ENCODE data around the gene SAMD4B.
"Not testable (repeated sequence)": the region's sequence is repeated elsewhere in the genome, so short reads cannot be mapped to it uniquely, and the experiment has no call there.

Gene SAMD4B

GRCh38 chr19:39310558-39311311, 31.5 kb upstream of the SAMD4B start:
- no peak for DNase-seq

- no peak for DNase-seq
These were observed 28.0 kb upstream of the SAMD4B start for GRCh38 chr19:39314016-39314728.

DNA sequence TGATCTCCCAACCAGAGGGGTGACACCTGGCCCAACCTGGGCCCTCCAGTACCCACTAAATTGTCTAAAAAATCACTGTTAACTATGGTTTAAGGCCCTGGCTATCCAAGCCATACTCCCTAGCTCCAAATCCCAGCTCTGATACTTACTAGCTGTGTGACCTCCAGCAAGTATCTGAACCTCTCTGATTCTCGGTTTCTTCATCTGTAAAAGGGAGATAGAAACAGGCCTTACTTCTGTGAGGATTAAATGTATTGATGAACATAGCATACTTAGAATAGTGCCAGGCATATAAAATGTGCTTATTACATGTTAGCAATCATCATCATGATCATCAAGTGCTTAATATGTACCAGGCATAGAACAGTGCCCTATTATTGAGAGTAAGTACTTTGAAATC, 26.3 kb upstream of the SAMD4B start:
- DNase-seq: no peak

DNA sequence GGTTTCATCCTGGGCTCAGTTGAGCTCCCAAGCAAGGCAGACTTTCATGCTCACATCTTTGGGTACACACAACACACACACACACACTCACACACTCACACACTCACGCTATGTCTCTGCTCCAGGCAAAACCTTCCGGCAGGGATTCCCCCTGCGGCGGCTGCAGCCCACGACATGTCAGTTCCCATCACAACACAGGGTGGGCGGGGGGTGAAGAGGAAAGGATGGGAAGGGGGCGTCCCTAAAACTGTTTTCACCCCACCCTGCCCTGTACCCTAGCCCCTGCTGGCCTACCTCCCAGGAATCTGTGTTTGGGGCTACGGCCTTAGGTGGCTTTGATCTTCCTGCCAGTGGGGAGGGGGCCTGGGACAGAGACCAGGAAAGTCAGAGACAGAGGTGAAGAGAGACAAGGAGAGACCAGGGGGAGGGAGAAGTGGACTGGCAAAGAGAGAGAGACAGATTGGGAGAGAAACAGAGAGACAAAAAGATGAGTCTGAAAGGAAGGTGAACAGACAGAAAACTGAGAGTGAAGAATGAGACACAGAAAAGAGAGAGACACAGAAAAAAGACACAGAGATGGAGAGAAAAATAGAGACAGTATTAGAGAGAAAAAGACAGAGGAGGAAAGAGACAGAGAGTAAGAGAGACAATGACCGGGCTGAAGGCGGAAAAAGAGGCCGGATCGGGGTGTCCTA, 25.4 kb upstream of the SAMD4B start:
- no peak for DNase-seq

DNA sequence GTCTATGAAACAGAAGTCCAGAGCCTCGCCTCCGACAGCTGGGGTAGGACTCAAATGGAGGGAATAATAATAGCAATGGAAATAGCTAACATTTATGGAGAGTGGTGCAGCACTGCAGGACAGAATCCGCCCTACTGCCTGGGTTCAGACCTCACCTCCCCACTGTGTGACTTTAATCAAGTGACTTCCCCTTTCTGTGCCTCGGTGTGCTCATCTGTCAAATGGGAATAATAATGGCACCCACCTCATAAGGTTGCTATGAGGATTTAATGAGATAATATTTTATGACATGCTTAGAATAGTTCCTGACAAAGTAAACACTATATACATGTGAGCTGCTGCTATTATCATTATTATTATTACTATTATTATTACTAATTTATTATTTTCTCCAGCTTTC, 24.7 kb upstream of the SAMD4B start:
- no peak for DNase-seq

GRCh38 chr19:39318071-39318470, 24.1 kb upstream of the SAMD4B start:
- no peak for DNase-seq

- no peak for DNase-seq
These were observed 23.5 kb upstream of the SAMD4B start for GRCh38 chr19:39318690-39319089.

GRCh38 chr19:39319098-39319891, 22.9 kb upstream of the SAMD4B start:
- DNase-seq: no peak

DNA sequence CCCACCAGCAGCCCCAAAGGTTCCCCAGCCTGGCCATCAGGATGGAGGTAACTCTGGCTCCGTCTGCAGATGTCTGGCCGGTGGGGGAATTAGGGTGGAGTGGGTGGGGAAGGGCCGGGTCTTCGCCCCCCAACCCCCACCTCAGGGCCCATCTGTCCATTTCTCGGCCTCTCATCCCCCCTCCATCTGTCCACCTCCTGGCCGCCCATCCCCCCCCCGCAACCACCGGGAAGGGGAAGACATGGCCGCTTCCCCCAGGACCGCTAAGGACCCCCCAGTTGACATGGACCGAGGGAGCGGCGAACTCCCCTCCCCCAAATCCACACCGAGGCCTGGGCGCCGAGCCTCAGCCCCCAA, 22.4 kb upstream of the SAMD4B start:
- DNase-seq: no peak

DNA sequence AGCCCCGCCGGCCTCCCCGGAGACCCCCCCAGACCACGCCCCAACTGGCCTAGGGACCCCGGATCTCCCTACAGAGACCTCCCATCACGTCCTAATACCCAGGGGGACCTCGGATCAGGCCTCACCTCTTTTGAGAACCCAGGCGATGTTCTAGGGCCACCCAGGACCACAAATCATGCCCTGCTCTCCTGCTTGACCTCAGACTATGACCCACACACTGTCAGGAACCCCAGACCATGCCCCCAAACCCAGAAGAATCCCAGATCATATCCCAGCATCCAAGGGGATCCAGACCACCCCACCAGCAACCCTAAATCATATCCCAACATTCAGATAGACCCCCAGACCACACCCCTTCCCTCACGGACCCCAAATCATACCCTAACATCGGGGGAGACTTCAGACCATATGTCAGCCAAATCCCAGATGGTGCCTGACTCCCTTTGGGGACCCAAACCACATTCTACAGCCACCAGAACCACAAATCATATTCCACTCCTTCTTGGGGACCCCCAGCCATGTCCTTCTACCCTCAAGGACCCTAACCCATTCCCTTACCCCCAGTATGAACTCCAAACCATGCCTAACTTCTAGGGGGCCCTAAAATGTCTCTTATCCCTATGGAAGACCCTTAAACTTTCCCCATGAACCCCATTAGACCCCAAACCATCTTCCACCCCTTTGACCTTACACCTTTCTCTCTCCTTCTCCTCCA, 20.9 kb upstream of the SAMD4B start:
- no peak for DNase-seq

- DNase-seq: no peak
These were observed 20.4 kb upstream of the SAMD4B start for GRCh38 chr19:39321832-39322176.

- DNase-seq: no peak
These were observed 17.9 kb upstream of the SAMD4B start for GRCh38 chr19:39324242-39324842.

- DNase-seq: no peak
These were observed 16.2 kb upstream of the SAMD4B start for GRCh38 chr19:39325778-39326665.

DNA sequence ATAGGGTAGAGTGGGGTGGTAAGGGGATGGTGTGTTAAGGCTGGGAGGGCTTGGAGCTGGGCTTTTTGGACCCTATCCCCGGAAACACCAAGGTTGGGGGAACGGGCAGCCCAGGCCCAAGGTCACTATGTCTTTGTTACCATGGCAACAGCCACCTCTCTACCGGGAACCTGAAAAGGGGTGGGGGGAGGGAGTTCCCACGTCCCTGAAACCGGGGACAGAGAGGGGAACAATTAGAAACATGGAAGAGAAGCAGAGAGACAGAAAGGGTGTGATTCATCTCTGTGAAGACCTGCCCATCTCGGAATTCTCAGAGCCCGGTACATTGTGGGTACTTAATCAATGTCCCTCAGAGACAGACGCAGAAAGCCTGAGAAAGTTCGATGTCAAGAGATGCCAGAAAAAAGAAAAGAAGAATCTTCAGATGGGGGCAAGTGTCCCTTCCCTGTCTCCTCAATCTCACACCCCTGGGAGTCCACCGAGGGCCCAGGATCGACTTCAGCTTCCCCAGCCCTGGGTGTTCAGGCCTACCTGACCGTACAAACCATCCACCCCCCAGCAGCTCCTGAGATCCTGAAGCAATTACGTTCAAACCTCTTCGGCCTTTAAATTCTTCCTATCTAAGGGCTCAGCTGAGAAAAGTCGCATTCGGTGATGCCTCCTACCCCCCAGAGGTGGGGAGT, 14.7 kb upstream of the SAMD4B start:
- DNase-seq: no peak

DNA sequence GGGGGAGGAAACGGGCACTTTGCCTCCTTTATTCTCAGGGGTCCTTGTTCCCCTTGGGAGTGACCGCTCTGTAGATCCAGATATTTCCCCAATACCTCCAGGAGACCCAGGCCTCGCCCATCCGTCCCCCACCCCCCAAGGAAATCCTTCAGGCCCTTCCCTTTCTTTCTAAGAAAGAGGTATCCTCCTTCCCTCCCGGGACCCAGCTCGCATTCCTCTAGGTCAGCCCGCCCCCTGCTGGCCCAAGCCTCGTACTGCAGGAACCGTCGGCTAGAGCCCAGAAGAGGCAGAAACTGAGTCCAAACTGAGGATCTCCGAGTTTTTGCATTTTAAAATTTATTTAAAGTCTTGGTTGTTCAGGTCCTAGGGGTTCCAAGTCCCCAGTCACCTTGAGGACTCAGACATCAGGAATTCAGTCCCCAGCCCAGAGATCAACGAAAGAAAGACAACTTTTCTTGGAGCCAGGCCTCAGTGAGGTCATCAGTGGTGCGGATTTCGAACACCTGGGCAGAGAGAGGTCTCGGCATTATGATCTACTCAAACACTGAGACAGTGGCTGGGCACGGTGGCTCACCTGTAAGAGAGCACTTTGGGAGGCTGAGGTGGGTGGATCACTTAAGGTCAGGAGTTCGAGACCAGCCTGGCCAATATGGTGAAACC, 14.0 kb upstream of the SAMD4B start:
- DNase-seq: peak; percentile 53 to 87

DNA sequence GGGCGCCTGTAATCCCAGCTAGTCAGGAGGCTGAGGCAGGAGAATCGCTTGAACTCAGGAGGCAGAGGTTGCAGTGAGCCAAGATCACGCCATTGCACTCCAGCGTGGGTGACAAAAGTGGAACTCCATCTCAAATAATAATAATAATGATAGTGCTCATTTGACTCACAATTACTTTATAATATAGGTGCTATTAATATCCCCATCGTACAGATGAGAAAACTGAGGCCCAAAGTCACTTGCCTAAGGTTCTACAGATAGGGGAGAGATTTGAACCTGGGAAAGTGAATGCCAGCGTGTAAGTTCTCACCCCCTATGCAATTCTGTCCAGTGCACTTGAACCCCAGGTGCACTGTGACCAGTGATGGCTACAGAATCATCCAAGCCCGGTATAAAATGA, 12.3 kb upstream of the SAMD4B start:
- DNase-seq: no peak

DNA sequence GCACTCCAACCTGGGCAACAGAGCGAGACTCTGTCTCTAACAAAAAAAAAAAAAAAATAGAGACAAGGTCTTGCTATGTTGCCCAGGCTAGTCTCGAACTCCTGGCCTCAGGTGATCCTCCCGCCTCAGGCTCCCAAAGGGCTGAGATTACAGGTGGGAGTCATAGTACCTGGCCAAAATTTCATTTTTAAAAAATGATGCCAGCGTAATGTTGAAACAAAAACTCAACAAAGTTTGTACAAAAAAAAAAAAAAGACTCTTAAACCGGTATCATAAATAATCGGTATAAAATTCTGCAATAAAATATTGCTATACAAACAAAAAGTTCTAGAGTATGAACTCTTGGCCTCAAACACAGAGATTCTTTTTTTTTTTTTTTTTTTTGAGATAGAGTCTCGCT, 9.9 kb upstream of the SAMD4B start:
- DNase-seq: no peak

DNA sequence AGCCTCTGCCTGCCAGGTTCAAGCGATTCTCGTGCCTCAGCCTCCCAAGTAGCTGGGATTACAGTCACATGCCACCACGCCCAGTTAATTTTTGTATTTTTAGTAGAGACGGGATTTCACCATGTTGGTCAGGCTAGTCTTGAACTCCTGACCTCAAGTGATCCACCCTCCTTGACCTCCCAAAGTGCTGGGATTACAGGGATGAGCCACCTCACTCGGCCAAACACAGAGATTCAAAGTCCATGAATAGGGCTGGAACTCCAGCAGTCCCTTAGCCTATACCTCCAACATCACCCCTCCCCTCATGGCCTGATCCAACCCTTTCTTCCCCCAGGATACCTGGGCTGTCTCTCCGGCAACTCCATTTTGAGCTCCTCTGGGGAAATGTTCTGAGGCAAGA, 9.5 kb upstream of the SAMD4B start:
- DNase-seq: not testable (repeated sequence)

DNA sequence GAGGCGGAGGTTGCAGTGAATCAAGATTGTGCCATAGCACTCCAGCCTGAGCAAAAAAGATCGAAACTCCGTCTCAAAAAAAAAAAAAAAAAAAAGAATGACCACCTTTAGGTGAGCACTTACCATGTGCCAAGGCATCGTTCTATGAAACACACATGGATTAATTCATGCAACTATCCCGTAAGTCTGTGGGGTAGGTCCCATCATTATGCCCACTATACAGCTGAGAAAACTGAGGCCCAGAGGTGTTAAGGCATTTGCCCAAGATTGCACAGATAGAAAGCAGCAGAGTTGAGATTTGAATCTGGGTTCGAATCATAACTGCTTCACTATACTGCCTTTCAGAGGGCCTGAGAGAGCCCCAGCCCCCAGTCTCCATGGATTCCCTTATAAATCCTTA, 8.7 kb upstream of the SAMD4B start:
- no peak for DNase-seq

DNA sequence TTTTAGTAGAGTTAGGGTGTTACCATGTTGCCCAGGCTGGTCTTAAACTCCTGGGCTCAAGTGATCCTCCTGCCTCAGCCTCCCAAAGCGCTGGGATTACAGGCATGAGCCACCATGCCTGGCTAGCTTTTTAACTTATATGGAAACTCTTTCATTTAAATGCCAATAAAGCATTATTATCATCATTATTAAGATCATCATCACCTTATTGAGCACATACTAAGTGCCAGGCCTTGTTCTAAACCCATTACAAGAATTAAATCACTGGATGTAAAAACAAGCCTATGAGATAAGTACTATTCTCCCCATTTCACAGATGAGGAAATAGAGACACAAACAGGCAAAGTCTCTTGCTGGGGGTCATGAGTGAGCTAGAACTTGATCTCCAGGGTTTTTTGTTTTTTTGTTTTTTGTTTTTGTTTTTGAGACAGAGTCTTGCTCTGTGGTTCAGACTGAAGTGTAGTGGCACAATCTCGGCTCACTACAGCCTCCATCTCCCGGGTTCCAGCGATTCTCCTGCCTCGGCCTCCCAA, 7.7 kb upstream of the SAMD4B start:
- DNase-seq: no peak

Measured in NCI-H526 (cell line).